Breast epithelium (tissue), 4 donors: ENCODE data around the gene TCERG1L. TPM values are rescaled to one million over a fixed set of nuclear protein-coding genes. Genes with fewer than 3 reads are reported as not detected.
A peak's percentile ranks its signal among the peaks of the same experiment; 100 is the strongest.

Experiments
- DNase-seq, 2 donors: peaks; one replicate each; pipeline ENCODE4 v3.0.0-alpha.2; 2019; ENCODE audit warnings: low spot score in 2 of 2
- H3K27ac ChIP-seq, 2 donors: fragments of 200-600 bp; sonication (generic) in 1 of 2; one replicate each; pipeline ENCODE4 v1.5.1; 2016 to 2019; ENCODE audit warnings: mild to moderate bottlenecking in 1 of 2
- H3K27me3 ChIP-seq, 2 donors: fragments of 200-600 bp; sonication (generic) in 1 of 2; one replicate each; pipeline versions ENCODE4 v1.5.1 to v1.6.0; 2017 to 2019; ENCODE audit warnings: control low read depth in 1 of 2, mild to moderate bottlenecking in 1 of 2
- H3K36me3 ChIP-seq: fragments of 200-600 bp; one replicate; pipeline ENCODE4 v1.5.1; 2019
- H3K4me1 ChIP-seq, 2 donors: fragments of 200-600 bp; sonication (generic); one replicate each; pipeline ENCODE4 v1.5.1; 2016 to 2019; ENCODE audit warnings: control low read depth in 1 of 2
- H3K4me3 ChIP-seq, 3 donors: fragments of 200-600 bp; sonication (generic); 1 replicate in 2 of 3; 2 replicates in 1 of 3; pipeline ENCODE4 v1.5.1; 2016 to 2019; ENCODE audit warnings: mild to moderate bottlenecking in 3 of 3, moderate library complexity in 2 of 3
- H3K9me3 ChIP-seq, 2 donors: fragments of 200-600 bp; sonication (generic) in 1 of 2; one replicate each; pipeline ENCODE4 v1.5.1; 2016 to 2019; ENCODE audit warnings: control low read depth in 1 of 2
- CTCF ChIP-seq, 3 donors: fragments of 450-650 bp; IDR thresholded peaks; one replicate each; pipeline ENCODE4 v1.5.1; 2016 to 2017; ENCODE audit warnings: antibody characterized with exemption in 3 of 3, mild to moderate bottlenecking in 3 of 3, moderate library complexity in 3 of 3
- POLR2A ChIP-seq: fragments of 450-650 bp; IDR thresholded peaks from one replicate; pipeline ENCODE4 v1.6.1; 2016; ENCODE audit warnings: antibody characterized with exemption, mild to moderate bottlenecking, moderate library complexity
- POLR2AphosphoS5 ChIP-seq, 3 donors: sonication (generic); formaldehyde crosslinking; IDR thresholded peaks; one replicate each; pipeline ENCODE4 v1.6.1; 2017; ENCODE audit warnings: antibody characterized with exemption in 3 of 3
- intact Hi-C: fragments of 100-400 bp; cut with DNase I; formaldehyde crosslinking; loops from one replicate; pipeline ENCODE4 v1.15.1; 2023; ENCODE audit warnings: low total_unique reads
- total RNA-seq, 3 donors: library from RNA; depleted of rRNA; stranded (reverse); fragments of >200 nt; gene quantifications; one replicate each; pipeline ENCODE4 v1.1.0, GENCODE V29; 2016

TCERG1L gene
- total RNA-seq, 3 donors from 2014 or later, result under 0.01 to 0.88 TPM; not detected in 1

- H3K4me1 ChIP-seq, result no peaks in the 10 kb centered on the region
- H3K27me3 ChIP-seq, result peaks cover 0 to 20% of the 10 kb centered on the region in 2 donors
- H3K27ac ChIP-seq, result no peak overlapping the region
- H3K36me3 ChIP-seq, result no peaks in the 10 kb centered on the region
- DNase-seq, result peak in 1 of 2 donors; percentile 8
- H3K4me3 ChIP-seq, result no peak overlapping the region
- intact Hi-C loops, result no loop called here
- TF ChIP-seq POLR2A (no peak), POLR2AphosphoS5 (IDR thresholded peaks at IDR 0.05) (no peak), CTCF (IDR thresholded peaks at IDR 0.05) (no peak)
- peaks cover 0 to 2% of the 10 kb centered on the region in 2 donors for H3K9me3 ChIP-seq
Observed at GRCh38 chr10:131272897-131273451, 38.5 kb downstream of the TCERG1L start.

- Histone ChIP-seq H3K4me3 (no peak overlapping the region), H3K4me1 (no peaks in the 10 kb centered on the region), H3K36me3 (no peaks in the 10 kb centered on the region), H3K27me3 (peaks cover 0 to 26% of the 10 kb centered on the region in 2 donors), H3K9me3 (peaks cover 0 to 10% of the 10 kb centered on the region in 2 donors), H3K27ac (no peak overlapping the region)
- no peak for DNase-seq
- intact Hi-C loops, result no loop called here
- TF ChIP-seq CTCF (IDR thresholded peaks at IDR 0.05), result no peak
- TF ChIP-seq POLR2A, result no peak
- no peak for TF ChIP-seq POLR2AphosphoS5 (IDR thresholded peaks at IDR 0.05)
Observed at GRCh38 chr10:131271966-131272365, 39.6 kb downstream of the TCERG1L start.

- Histone ChIP-seq H3K27me3 (peaks cover 0 to 31% of the 10 kb centered on the region in 2 donors), H3K4me3 (no peak overlapping the region), H3K9me3 (peaks cover 0 to 10% of the 10 kb centered on the region in 2 donors), H3K36me3 (no peaks in the 10 kb centered on the region), H3K27ac (no peak overlapping the region), H3K4me1 (no peaks in the 10 kb centered on the region)
- no peak for DNase-seq
- intact Hi-C loops, result no loop called here
- no peak for TF ChIP-seq CTCF (IDR thresholded peaks at IDR 0.05)
- no peak for TF ChIP-seq POLR2A
- no peak for TF ChIP-seq POLR2AphosphoS5 (IDR thresholded peaks at IDR 0.05)
Observed at GRCh38 chr10:131271195-131271880, 40.2 kb downstream of the TCERG1L start.

- no peaks in the 10 kb centered on the region for H3K36me3 ChIP-seq
- no peaks in the 10 kb centered on the region for H3K4me1 ChIP-seq
- no peak for TF ChIP-seq POLR2A
- no peak for TF ChIP-seq CTCF (IDR thresholded peaks at IDR 0.05)
- no peak for TF ChIP-seq POLR2AphosphoS5 (IDR thresholded peaks at IDR 0.05)
- H3K4me3 ChIP-seq, result no peak overlapping the region
- no peak for DNase-seq
- H3K27me3 ChIP-seq, result peaks cover 0 to 31% of the 10 kb centered on the region in 2 donors
- H3K9me3 ChIP-seq, result peaks cover 0 to 10% of the 10 kb centered on the region in 2 donors
- no peak overlapping the region for H3K27ac ChIP-seq
- intact Hi-C loops, result no loop called here
Observed at GRCh38 chr10:131270461-131271190, 40.9 kb downstream of the TCERG1L start.
